Measurements from ENCODE around the gene TAF1A. TPM values are rescaled to one million over a fixed set of nuclear protein-coding genes. Genes with fewer than 3 reads are reported as not detected.
"Not testable (repeated sequence)": the region's sequence is repeated elsewhere in the genome, so short reads cannot be mapped to it uniquely, and the experiment has no call there.

The TAF1A gene
- total RNA-seq, 2 experiments from 2014 or later: 10.9 to 19.2 TPM

DNA sequence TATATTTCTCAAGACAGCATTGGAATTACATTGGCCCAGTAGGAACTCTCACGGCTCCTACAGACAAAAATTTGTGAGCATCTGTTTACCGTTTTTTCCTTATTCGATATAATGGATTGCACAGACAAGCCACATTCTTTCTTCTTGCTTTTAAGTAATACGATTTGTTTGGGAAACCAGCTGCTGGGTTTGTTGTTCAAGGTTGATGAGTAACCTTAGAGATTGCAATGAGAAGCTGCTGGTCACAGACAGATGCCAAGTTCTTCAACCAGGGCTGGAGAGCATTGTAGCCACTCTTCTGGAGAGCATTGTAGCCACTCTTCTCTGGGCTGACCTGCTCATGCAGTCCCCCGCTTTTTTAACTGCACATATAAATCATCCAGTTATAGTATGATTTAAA is 26.8 kb upstream of the TAF1A start:
- intact Hi-C loops (cut with micrococcal nuclease; ENCODE audit: unreplicated experiment): loop anchor here (2.0 kb wide), 1 partner anchor 28 kb away; no protein-coding TSS in a partner anchor
- Histone ChIP-seq H3K9me2 (ENCODE audit: insufficient read depth, low read length) (no peaks in the 10 kb centered on the region), H3K4me2 (ENCODE audit: low read length) (no peak overlapping the region), H3K4me3 (ENCODE audit: low read depth, low read length, poor library complexity, severe bottlenecking) (no peak overlapping the region), H3K79me2 (ENCODE audit: insufficient read depth, low read depth, low read length) (no peaks in the 10 kb centered on the region), H4K20me1 (ENCODE audit: insufficient read depth, low read length) (no peaks in the 10 kb centered on the region), H3K36me3 (ENCODE audit: insufficient read depth, low read length) (no peaks in the 10 kb centered on the region), H3K9me3 (ENCODE audit: low read length) (no peaks in the 10 kb centered on the region), H3K4me1 (ENCODE audit: insufficient read depth, low read length, poor library complexity, severe bottlenecking) (peaks cover 13% of the 10 kb centered on the region), H3K27ac (ENCODE audit: low read depth, low read length, poor library complexity, severe bottlenecking) (no peak overlapping the region), H2AFZ (ENCODE audit: low read length) (peak overlapping the region; percentile 94; the same call in 1 of the 2 replicates)
- DNase-seq (ENCODE audit: low spot score): no peak
- CTCF ChIA-PET (ENCODE audit: unreplicated experiment): no interaction called here
- TF ChIP-seq, protein P1, sequence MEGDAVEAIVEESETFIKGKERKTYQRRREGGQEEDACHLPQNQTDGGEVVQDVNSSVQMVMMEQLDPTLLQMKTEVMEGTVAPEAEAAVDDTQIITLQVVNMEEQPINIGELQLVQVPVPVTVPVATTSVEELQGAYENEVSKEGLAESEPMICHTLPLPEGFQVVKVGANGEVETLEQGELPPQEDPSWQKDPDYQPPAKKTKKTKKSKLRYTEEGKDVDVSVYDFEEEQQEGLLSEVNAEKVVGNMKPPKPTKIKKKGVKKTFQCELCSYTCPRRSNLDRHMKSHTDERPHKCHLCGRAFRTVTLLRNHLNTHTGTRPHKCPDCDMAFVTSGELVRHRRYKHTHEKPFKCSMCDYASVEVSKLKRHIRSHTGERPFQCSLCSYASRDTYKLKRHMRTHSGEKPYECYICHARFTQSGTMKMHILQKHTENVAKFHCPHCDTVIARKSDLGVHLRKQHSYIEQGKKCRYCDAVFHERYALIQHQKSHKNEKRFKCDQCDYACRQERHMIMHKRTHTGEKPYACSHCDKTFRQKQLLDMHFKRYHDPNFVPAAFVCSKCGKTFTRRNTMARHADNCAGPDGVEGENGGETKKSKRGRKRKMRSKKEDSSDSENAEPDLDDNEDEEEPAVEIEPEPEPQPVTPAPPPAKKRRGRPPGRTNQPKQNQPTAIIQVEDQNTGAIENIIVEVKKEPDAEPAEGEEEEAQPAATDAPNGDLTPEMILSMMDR (conservative IDR thresholded peaks at IDR 0.05; ENCODE audit: low read length): no peak
- TF ChIP-seq EZH2phosphoT487 (IDR thresholded peaks at IDR 0.05; ENCODE audit: borderline replicate concordance, low read depth, low read length): no peak
- BruUV-seq (replicated peaks): no TSS peak
- POLR2A ChIA-PET: interaction anchor here (0.5 to 1.1 kb wide), 6 partner anchors 20 to 96 kb away, joined by 3 to 6 read pairs (median 4); partner anchors contain the start of genes AIDA, BROX and TAF1A

DNA sequence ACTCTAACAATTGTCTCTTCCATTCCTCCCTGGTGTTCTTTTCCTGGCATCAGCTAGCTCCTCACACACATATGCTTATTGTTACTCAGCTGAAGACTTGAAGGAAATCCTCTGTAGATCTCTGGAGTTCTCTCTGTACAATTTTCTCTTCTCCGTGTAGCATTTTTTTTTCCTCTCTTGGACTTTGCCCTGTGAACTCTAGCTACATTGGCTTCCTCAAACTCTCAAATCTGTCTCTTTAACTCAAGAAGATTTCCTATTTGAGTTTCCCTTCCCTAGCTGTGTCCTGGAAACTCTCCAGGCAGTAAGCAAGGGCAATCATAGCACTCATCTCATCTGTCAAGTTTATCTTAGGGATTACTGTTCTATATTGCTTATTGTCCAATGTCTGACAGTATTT is 23.9 kb upstream of the TAF1A start:
- POLR2A ChIA-PET: interaction anchor here (0.6 kb wide), 1 partner anchor 30 kb away, joined by 4 read pairs; no protein-coding TSS in a partner anchor

DNA sequence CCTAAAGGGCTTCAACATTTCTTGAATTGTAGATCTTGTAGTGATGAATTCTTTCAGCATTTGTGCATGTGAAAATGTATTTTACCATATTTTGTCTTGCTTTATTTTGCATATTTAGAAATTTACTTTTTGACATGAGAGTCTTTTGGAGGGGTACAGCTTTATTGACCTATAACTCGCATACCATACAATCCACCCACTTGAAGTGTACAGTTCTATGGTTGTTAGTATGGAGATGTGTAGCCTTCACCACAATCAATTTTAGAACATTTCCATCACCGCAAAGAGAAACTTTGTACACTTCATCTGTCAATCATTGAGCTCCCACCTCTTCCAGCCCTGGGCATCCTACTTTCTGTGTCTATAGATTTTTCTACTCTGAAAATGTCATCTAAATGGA is 21.0 kb upstream of the TAF1A start:
- Histone ChIP-seq H3K9me2 (ENCODE audit: insufficient read depth, low read length) (no peaks in the 10 kb centered on the region), H3K4me3 (ENCODE audit: low read depth, low read length, poor library complexity, severe bottlenecking) (no peak overlapping the region), H3K79me2 (ENCODE audit: insufficient read depth, low read depth, low read length) (no peaks in the 10 kb centered on the region), H2AFZ (ENCODE audit: low read length) (no peak overlapping the region), H3K4me2 (ENCODE audit: low read length) (no peak overlapping the region), H3K27ac (ENCODE audit: low read depth, low read length, poor library complexity, severe bottlenecking) (no peak overlapping the region), H4K20me1 (ENCODE audit: insufficient read depth, low read length) (no peaks in the 10 kb centered on the region), H3K9me3 (ENCODE audit: low read length) (no peaks in the 10 kb centered on the region), H3K4me1 (ENCODE audit: insufficient read depth, low read length, poor library complexity, severe bottlenecking) (no peaks in the 10 kb centered on the region), H3K36me3 (ENCODE audit: insufficient read depth, low read length) (no peaks in the 10 kb centered on the region)
- BruUV-seq (replicated peaks): no TSS peak
- no peak for DNase-seq (ENCODE audit: low spot score)
- intact Hi-C loops (cut with micrococcal nuclease; ENCODE audit: unreplicated experiment): no loop called here
- TF ChIP-seq, protein P1 (conservative IDR thresholded peaks at IDR 0.05; ENCODE audit: low read length): no peak
- ChIA-PET POLR2A (interaction anchor here (0.7 to 1.0 kb wide), 2 partner anchors 10 to 14 kb away, joined by 3 read pairs; no protein-coding TSS in a partner anchor), CTCF (ENCODE audit: unreplicated experiment) (no interaction called here)

More for the DNA sequence above, 23.9 kb upstream of the TAF1A start:
- no peaks in the 10 kb centered on the region for H4K20me1 ChIP-seq (ENCODE audit: insufficient read depth, low read length)
- H3K4me2 ChIP-seq (ENCODE audit: low read length): no peak overlapping the region
- DNase-seq (ENCODE audit: low spot score): no peak
- TF ChIP-seq, protein P1 (conservative IDR thresholded peaks at IDR 0.05; ENCODE audit: low read length): no peak
- no peak for TF ChIP-seq EZH2phosphoT487 (IDR thresholded peaks at IDR 0.05; ENCODE audit: borderline replicate concordance, low read depth, low read length)
- intact Hi-C loops (cut with micrococcal nuclease; ENCODE audit: unreplicated experiment): no loop called here
- H3K9me2 ChIP-seq (ENCODE audit: insufficient read depth, low read length): no peaks in the 10 kb centered on the region
- no TSS peak for BruUV-seq (replicated peaks)
- no peak overlapping the region for H2AFZ ChIP-seq (ENCODE audit: low read length)
- no peaks in the 10 kb centered on the region for H3K9me3 ChIP-seq (ENCODE audit: low read length)
- no peaks in the 10 kb centered on the region for H3K79me2 ChIP-seq (ENCODE audit: insufficient read depth, low read depth, low read length)
- H3K27ac ChIP-seq (ENCODE audit: low read depth, low read length, poor library complexity, severe bottlenecking): no peak overlapping the region
- no peaks in the 10 kb centered on the region for H3K36me3 ChIP-seq (ENCODE audit: insufficient read depth, low read length)
- no peak overlapping the region for H3K4me3 ChIP-seq (ENCODE audit: low read depth, low read length, poor library complexity, severe bottlenecking)
- H3K4me1 ChIP-seq (ENCODE audit: insufficient read depth, low read length, poor library complexity, severe bottlenecking): peaks cover 8% of the 10 kb centered on the region
- CTCF ChIA-PET (ENCODE audit: unreplicated experiment): no interaction called here

DNA sequence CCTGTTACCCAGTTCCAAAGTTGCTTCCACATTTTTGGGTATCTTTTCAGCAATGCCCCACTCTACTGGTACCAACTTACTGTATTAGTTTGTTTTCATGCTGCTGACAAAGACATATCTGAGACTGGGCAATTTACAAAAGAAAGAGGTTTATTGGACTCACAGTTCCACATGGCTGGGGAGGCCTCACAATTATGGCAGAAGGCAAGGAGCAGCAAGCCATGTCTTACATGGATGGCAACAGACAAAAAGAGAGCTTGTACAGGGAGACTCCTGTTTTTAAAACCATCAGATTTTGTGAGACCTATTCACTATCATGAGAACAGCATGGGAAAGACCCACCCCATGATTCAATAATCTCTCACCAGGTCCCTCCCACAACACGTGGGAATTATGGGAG is 19.4 kb upstream of the TAF1A start:
- H3K4me3 ChIP-seq (ENCODE audit: low read depth, low read length, poor library complexity, severe bottlenecking); H3K36me3 ChIP-seq (ENCODE audit: insufficient read depth, low read length); CTCF ChIA-PET (ENCODE audit: unreplicated experiment); H3K9me3 ChIP-seq (ENCODE audit: low read length); H3K4me1 ChIP-seq (ENCODE audit: insufficient read depth, low read length, poor library complexity, severe bottlenecking); H3K4me2 ChIP-seq (ENCODE audit: low read length); H3K79me2 ChIP-seq (ENCODE audit: insufficient read depth, low read depth, low read length); intact Hi-C loops (cut with micrococcal nuclease; ENCODE audit: unreplicated experiment); H3K27ac ChIP-seq (ENCODE audit: low read depth, low read length, poor library complexity, severe bottlenecking); H4K20me1 ChIP-seq (ENCODE audit: insufficient read depth, low read length); H2AFZ ChIP-seq (ENCODE audit: low read length); BruUV-seq (replicated peaks); DNase-seq (ENCODE audit: low spot score); H3K9me2 ChIP-seq (ENCODE audit: insufficient read depth, low read length): not testable (repeated sequence)
- POLR2A ChIA-PET: interaction anchor here (0.6 to 1.1 kb wide), 2 partner anchors 20 to 51 kb away, joined by 4 to 6 read pairs; partner anchors contain the start of gene TAF1A
